ENCODE results near the gene PAM. TPM values are rescaled to one million over a fixed set of nuclear protein-coding genes. Genes with fewer than 3 reads are reported as not detected.

The PAM gene
- total and polyA plus RNA-seq, 2 of the 13 experiments (the other 11 are each of a cell fraction or from before 2014, with no cell fraction given) = 20.2 to 79.1 TPM

DNA sequence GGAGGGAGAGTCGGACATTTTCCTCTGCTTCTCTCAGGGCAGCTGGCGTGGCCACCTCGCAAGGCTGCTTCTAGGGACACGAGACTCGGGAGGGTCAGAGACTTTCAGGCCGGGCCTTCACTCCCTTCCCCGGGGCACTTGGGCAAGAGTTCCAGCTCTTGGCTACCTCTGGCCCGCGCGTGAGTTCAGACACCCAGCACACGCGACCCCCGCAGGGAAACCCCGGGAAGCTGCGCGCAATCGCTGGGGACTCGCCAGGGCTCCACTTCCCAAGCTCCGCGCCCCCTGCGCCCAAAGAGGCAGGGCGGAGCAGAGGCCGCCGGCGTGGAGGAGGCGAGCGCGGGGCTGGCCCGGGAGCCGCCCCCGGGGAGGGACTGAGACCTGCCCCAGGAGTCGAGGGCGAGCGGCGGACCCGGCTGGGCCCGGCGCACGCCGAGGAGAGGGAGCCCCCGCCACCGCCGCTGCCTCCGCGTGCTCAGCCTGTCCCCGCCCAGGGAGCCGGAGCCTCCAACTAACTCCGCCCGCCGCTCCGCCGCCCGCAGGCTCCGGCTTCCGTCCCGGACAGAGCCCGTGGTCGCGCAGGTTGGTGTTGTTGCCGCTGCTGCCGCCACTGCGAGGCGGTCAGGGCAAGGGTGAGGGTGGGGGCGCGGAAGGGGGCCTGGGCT is at the start of gene PAM (continued):
- no peak for TF ChIP-seq NFIC (IDR thresholded peaks at IDR 0.05; ENCODE audit: low read length)
- no peak for TF ChIP-seq ZNF530 (CRISPR knock-in tag; IDR thresholded peaks at IDR 0.05; ENCODE audit: low read depth)
- no peak for TF ChIP-seq ZNF251 (CRISPR knock-in tag; IDR thresholded peaks at IDR 0.05)
- TF ChIP-seq ZNF124 (CRISPR knock-in tag; IDR thresholded peaks at IDR 0.05) = no peak
- no peak for TF ChIP-seq ZKSCAN8 (CRISPR knock-in tag; IDR thresholded peaks at IDR 0.05; ENCODE audit: borderline replicate concordance)
- TF ChIP-seq ZNF747 (CRISPR knock-in tag; IDR thresholded peaks at IDR 0.05; ENCODE audit: borderline replicate concordance) = no peak
- TF ChIP-seq, protein P1, sequence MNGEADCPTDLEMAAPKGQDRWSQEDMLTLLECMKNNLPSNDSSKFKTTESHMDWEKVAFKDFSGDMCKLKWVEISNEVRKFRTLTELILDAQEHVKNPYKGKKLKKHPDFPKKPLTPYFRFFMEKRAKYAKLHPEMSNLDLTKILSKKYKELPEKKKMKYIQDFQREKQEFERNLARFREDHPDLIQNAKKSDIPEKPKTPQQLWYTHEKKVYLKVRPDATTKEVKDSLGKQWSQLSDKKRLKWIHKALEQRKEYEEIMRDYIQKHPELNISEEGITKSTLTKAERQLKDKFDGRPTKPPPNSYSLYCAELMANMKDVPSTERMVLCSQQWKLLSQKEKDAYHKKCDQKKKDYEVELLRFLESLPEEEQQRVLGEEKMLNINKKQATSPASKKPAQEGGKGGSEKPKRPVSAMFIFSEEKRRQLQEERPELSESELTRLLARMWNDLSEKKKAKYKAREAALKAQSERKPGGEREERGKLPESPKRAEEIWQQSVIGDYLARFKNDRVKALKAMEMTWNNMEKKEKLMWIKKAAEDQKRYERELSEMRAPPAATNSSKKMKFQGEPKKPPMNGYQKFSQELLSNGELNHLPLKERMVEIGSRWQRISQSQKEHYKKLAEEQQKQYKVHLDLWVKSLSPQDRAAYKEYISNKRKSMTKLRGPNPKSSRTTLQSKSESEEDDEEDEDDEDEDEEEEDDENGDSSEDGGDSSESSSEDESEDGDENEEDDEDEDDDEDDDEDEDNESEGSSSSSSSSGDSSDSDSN (CRISPR knock-in tag; IDR thresholded peaks at IDR 0.05) = peak; percentile 93; the same call in 1 of the 2 replicates
- no peak for TF ChIP-seq MATR3 (CRISPR knock-in tag; IDR thresholded peaks at IDR 0.05)
- no peak for TF ChIP-seq KMT2A (CRISPR knock-in tag; IDR thresholded peaks at IDR 0.05)
- no peak for TF ChIP-seq ZNF326 (CRISPR knock-in tag; IDR thresholded peaks at IDR 0.05; ENCODE audit: borderline replicate concordance)
- no peak for TF ChIP-seq RBAK (CRISPR knock-in tag; IDR thresholded peaks at IDR 0.05)
- no peak for TF ChIP-seq ZNF564 (CRISPR knock-in tag; IDR thresholded peaks at IDR 0.05)
- TF ChIP-seq, protein P2, sequence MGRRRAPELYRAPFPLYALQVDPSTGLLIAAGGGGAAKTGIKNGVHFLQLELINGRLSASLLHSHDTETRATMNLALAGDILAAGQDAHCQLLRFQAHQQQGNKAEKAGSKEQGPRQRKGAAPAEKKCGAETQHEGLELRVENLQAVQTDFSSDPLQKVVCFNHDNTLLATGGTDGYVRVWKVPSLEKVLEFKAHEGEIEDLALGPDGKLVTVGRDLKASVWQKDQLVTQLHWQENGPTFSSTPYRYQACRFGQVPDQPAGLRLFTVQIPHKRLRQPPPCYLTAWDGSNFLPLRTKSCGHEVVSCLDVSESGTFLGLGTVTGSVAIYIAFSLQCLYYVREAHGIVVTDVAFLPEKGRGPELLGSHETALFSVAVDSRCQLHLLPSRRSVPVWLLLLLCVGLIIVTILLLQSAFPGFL (CRISPR knock-in tag; IDR thresholded peaks at IDR 0.05) = no peak
- TF ChIP-seq, protein P3, sequence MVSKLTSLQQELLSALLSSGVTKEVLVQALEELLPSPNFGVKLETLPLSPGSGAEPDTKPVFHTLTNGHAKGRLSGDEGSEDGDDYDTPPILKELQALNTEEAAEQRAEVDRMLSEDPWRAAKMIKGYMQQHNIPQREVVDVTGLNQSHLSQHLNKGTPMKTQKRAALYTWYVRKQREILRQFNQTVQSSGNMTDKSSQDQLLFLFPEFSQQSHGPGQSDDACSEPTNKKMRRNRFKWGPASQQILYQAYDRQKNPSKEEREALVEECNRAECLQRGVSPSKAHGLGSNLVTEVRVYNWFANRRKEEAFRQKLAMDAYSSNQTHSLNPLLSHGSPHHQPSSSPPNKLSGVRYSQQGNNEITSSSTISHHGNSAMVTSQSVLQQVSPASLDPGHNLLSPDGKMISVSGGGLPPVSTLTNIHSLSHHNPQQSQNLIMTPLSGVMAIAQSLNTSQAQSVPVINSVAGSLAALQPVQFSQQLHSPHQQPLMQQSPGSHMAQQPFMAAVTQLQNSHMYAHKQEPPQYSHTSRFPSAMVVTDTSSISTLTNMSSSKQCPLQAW (CRISPR knock-in tag; IDR thresholded peaks at IDR 0.05) = no peak
- TF ChIP-seq MYPOP (CRISPR knock-in tag; IDR thresholded peaks at IDR 0.05) = peak; percentile 53; the same call in 1 of the 2 replicates
- no peak for TF ChIP-seq THAP8 (CRISPR knock-in tag; IDR thresholded peaks at IDR 0.05; ENCODE audit: borderline replicate concordance)
- TF ChIP-seq, protein P4, sequence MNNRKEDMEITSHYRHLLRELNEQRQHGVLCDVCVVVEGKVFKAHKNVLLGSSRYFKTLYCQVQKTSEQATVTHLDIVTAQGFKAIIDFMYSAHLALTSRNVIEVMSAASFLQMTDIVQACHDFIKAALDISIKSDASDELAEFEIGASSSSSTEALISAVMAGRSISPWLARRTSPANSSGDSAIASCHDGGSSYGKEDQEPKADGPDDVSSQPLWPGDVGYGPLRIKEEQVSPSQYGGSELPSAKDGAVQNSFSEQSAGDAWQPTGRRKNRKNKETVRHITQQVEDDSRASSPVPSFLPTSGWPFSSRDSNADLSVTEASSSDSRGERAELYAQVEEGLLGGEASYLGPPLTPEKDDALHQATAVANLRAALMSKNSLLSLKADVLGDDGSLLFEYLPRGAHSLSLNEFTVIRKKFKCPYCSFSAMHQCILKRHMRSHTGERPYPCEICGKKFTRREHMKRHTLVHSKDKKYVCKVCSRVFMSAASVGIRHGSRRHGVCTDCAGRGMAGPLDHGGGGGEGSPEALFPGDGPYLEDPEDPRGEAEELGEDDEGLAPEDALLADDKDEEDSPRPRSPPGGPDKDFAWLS (CRISPR knock-in tag; IDR thresholded peaks at IDR 0.05; ENCODE audit: borderline replicate concordance) = no peak
- no peak for TF ChIP-seq HNRNPUL1 (IDR thresholded peaks at IDR 0.05; ENCODE audit: low read depth, low read length)
- no peak for TF ChIP-seq ZBTB8A (CRISPR knock-in tag; IDR thresholded peaks at IDR 0.05; ENCODE audit: borderline replicate concordance, low read depth)
- TF ChIP-seq JDP2 (CRISPR knock-in tag; IDR thresholded peaks at IDR 0.05; ENCODE audit: borderline replicate concordance) = no peak
- no peak for TF ChIP-seq TEAD2 (CRISPR knock-in tag; IDR thresholded peaks at IDR 0.05)
- TF ChIP-seq ZNF619 (CRISPR knock-in tag; IDR thresholded peaks at IDR 0.05) = no peak
